Measurements from ENCODE around the gene GPC6. TPM values are rescaled to one million over a fixed set of nuclear protein-coding genes. Genes with fewer than 3 reads are reported as not detected.

The GPC6 gene
- total RNA-seq, 2 donors from 2014 or later: 3.4 to 5.3 TPM

DNA sequence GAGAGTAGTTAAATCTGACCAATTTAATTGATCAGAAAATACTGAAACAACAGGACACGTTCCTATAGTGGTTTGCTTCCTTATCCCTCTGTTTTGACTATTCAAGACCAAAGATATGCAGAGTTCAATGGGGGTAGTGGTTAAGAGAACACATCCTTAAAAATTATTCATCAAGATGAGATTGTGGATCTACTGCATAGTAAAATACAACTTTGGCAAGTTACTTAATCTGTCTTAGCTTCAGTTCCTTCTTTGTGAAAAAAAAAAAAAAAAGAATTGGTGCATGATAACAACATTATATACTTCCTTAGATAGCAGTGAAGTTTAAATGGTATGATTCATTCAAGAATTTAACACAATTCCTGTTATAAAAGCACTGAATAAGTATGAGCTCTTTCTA, 700.8 kb downstream of the GPC6 start:
- DNase-seq (ENCODE audit: low spot score): no peak
- no peaks in the 10 kb centered on the region for H3K36me3 ChIP-seq
- H3K27ac ChIP-seq: no peak overlapping the region
- H3K9me3 ChIP-seq: no peaks in the 10 kb centered on the region
- no peak overlapping the region for H3K4me3 ChIP-seq
- 53% methylated on average over 1 of the region's 1 CpG for WGBS
- no peaks in the 10 kb centered on the region for H3K27me3 ChIP-seq (replicated peaks; ENCODE audit: insufficient read depth)
- TF ChIP-seq, protein P1, sequence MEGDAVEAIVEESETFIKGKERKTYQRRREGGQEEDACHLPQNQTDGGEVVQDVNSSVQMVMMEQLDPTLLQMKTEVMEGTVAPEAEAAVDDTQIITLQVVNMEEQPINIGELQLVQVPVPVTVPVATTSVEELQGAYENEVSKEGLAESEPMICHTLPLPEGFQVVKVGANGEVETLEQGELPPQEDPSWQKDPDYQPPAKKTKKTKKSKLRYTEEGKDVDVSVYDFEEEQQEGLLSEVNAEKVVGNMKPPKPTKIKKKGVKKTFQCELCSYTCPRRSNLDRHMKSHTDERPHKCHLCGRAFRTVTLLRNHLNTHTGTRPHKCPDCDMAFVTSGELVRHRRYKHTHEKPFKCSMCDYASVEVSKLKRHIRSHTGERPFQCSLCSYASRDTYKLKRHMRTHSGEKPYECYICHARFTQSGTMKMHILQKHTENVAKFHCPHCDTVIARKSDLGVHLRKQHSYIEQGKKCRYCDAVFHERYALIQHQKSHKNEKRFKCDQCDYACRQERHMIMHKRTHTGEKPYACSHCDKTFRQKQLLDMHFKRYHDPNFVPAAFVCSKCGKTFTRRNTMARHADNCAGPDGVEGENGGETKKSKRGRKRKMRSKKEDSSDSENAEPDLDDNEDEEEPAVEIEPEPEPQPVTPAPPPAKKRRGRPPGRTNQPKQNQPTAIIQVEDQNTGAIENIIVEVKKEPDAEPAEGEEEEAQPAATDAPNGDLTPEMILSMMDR (IDR thresholded peaks at IDR 0.05): no peak
- TF ChIP-seq POLR2A (IDR thresholded peaks at IDR 0.05): no peak
- TF ChIP-seq POLR2AphosphoS5 (IDR thresholded peaks at IDR 0.05): no peak
- no peaks in the 10 kb centered on the region for H3K4me1 ChIP-seq (replicated peaks)
- intact Hi-C loops (cut with DNase I): no loop called here

DNA sequence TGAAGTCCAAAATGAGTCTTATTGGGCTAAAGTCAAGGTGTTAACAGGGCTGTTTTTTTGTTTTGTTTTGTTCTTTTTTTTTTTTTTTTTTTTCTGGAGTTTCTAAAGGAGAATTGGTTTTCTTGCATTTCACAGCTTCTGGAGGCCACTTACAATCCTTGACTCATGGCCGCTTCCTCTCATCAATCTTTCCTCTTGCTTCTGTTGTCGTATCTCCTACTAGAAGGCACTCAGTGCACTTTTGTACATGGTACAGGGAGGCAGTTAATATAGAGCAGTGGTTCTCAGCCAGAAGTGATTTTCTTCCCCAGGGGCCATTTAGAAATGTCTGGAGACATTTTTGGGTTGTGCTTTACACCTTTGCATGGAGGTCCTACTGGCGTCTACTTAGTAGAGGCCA, 706.3 kb downstream of the GPC6 start:
- TF ChIP-seq, protein P1 (IDR thresholded peaks at IDR 0.05): no peak
- no peak for TF ChIP-seq POLR2AphosphoS5 (IDR thresholded peaks at IDR 0.05)
- no peak for TF ChIP-seq POLR2A (IDR thresholded peaks at IDR 0.05)

DNA sequence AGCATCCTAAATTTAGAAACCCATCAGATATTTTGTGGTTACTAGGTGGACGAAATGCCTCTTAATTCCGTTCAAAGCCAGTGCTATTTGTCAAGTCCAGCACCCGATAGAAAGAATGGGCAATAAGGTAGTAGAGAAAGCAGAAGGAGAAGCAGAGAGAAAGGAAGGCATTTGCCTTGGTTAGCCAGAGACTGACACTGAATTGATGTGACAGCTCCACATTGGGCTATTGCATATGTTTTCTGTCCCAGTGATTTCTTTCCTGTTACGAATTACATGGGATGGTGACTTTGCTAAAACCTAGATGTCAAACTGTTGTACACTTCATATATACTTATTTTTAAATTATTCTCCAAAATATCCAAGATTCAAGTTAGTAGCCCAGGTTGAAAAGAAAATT, 710.3 kb downstream of the GPC6 start:
- H3K4me3 ChIP-seq: no peak overlapping the region
- WGBS: 84% methylated on average over 4 of the region's 4 CpGs
- no peaks in the 10 kb centered on the region for H3K36me3 ChIP-seq
- no peak for DNase-seq (ENCODE audit: low spot score)
- H3K4me1 ChIP-seq (replicated peaks): no peaks in the 10 kb centered on the region
- H3K9me3 ChIP-seq: no peaks in the 10 kb centered on the region
- intact Hi-C loops (cut with DNase I): no loop called here
- no peaks in the 10 kb centered on the region for H3K27me3 ChIP-seq (replicated peaks; ENCODE audit: insufficient read depth)
- no peak overlapping the region for H3K27ac ChIP-seq
- TF ChIP-seq, protein P1 (IDR thresholded peaks at IDR 0.05): no peak
- TF ChIP-seq POLR2A (IDR thresholded peaks at IDR 0.05) (no peak), POLR2AphosphoS5 (IDR thresholded peaks at IDR 0.05) (no peak)

More for the DNA sequence above, 706.3 kb downstream of the GPC6 start:
- 89% methylated on average over 3 of the region's 3 CpGs for WGBS
- no peaks in the 10 kb centered on the region for H3K9me3 ChIP-seq
- no peaks in the 10 kb centered on the region for H3K36me3 ChIP-seq
- H3K27ac ChIP-seq: no peak overlapping the region
- no peak for DNase-seq (ENCODE audit: low spot score)
- H3K27me3 ChIP-seq (replicated peaks; ENCODE audit: insufficient read depth): no peaks in the 10 kb centered on the region
- H3K4me3 ChIP-seq: no peak overlapping the region
- H3K4me1 ChIP-seq (replicated peaks): no peaks in the 10 kb centered on the region
- intact Hi-C loops (cut with DNase I): no loop called here

DNA sequence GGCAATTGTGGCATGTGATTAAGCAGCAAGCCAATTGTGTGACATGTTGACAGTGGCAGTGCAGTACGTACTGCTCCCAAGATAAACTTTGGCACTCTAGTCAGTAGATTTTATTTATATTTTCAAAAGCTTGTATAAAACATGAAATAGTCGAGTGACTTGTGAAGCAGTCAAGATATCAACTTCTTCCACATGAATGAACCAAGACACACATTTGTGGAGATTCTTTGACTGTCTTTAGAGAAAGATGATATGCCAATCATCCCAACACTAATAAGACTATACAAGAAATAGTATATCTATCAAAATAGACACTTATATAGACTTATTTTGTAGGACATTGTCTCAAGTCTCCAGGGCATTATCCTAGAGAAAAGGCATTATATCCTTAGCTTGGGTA, 714.8 kb downstream of the GPC6 start:
- intact Hi-C loops (cut with DNase I): no loop called here

DNA sequence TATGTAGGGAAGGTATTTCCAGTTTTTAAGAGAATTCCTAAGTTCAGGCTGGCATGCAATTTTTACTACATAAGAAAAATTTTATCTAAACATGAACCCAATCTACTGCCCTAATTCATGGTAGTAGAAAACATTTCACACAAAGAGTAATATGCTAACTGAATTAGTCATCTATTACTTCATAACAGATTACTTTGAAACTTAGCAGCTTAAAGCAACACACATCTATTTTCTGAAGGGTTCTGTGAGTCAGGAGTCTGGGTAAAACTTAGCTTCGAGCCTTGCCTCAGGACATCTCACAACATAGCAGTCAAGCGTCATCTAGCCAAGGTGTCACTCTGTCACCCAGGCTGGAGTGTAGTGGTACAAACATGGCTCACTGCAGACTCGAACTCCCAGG, 715.4 kb downstream of the GPC6 start:
- Histone ChIP-seq H3K27me3 (replicated peaks; ENCODE audit: insufficient read depth) (no peaks in the 10 kb centered on the region), H3K4me3 (no peak overlapping the region), H3K36me3 (no peaks in the 10 kb centered on the region), H3K9me3 (no peaks in the 10 kb centered on the region), H3K27ac (no peak overlapping the region), H3K4me1 (replicated peaks) (no peaks in the 10 kb centered on the region)
- intact Hi-C loops (cut with DNase I): no loop called here
- 91% methylated on average over 3 of the region's 3 CpGs for WGBS
- TF ChIP-seq POLR2AphosphoS5 (IDR thresholded peaks at IDR 0.05) (no peak), POLR2A (IDR thresholded peaks at IDR 0.05) (no peak)
- TF ChIP-seq, protein P1 (IDR thresholded peaks at IDR 0.05): no peak
- no peak for DNase-seq (ENCODE audit: low spot score)

More for the DNA sequence above, 714.8 kb downstream of the GPC6 start:
- TF ChIP-seq POLR2A (IDR thresholded peaks at IDR 0.05): no peak
- no peak for TF ChIP-seq POLR2AphosphoS5 (IDR thresholded peaks at IDR 0.05)
- Histone ChIP-seq H3K4me1 (replicated peaks) (no peaks in the 10 kb centered on the region), H3K4me3 (no peak overlapping the region), H3K36me3 (no peaks in the 10 kb centered on the region), H3K27me3 (replicated peaks; ENCODE audit: insufficient read depth) (no peaks in the 10 kb centered on the region), H3K9me3 (no peaks in the 10 kb centered on the region), H3K27ac (no peak overlapping the region)
- 15% methylated on average over 2 of the region's 2 CpGs for WGBS
- DNase-seq (ENCODE audit: low spot score): no peak
